ENCODE results near the gene MCOLN1.

The MCOLN1 gene

DNA sequence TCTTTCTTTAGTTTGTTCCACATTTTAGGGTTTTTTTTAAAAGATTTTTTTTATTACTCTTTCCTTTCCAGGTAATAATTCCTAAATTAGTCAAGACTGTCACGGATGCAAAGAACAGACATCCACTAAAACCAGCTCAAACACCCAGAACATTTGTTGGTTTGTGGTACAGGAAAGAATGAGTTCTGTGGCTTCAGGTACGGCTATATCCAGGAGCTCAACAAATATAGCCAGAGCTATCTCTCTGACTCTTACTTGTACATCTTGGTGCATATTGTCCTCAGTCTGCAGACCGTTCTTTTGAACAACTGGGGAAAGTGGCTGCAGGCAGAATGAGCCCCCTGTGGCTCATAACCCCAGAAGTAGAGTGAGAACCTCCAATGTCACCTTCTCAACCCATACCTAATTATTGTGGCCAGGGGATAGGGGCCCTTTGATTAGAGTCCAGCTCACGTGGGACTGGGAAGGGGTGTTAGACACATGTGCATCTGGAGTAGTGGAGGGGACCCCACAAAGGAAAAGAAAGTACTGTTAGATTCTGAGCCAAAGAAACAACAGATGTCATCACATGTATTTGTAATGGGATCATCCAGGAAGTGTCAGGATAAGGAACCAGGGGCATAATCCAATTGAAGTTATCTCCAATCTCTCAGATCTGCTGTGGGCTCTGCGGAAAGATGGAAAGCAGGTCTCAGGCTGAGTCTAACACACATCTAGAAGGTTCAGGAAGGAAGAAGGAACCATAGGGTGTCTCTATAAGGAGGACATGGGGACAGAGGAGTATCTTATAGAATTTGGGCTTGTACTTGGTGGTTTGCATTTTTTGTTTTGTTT, 8.4 kb upstream of the MCOLN1 start:
- peaks cover 8% of the 10 kb centered on the region for H3K27me3 Mint-ChIP-seq
- no peak overlapping the region for H3K27ac Mint-ChIP-seq
- H3K4me1 Mint-ChIP-seq (ENCODE audit: low read depth) = peaks cover 16% of the 10 kb centered on the region
- no peaks in the 10 kb centered on the region for H3K36me3 Mint-ChIP-seq (ENCODE audit: low read depth)
- no peak overlapping the region for H3K4me3 Mint-ChIP-seq
- H3K9me3 Mint-ChIP-seq = no peaks in the 10 kb centered on the region

DNA sequence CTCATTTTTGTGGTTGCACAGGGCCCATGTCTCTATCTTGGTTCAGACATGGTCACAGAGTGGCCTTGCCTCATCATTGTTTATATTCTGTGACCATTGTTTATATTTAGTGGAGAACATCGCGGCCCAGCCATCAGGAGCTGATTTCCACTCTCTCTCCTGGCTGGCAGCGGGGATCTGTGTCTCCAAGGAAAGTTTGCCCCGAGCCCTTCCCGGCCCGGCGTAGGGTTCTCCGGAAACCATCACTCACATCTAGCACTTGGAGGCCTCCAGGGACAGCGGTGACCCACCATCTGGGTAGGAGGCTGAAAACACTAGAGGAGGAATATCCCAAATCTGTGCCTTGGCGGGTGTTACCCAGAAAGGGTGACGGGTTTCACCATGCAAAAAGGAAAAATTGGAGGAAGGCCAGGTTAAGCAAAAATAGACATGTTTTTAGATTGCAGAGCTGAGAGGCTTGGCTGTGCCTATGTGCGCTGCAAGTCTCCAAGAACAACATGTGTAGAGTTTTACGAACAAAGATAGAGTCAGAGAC, 7.2 kb upstream of the MCOLN1 start:
- Mint-ChIP-seq H3K36me3 (ENCODE audit: low read depth) (no peaks in the 10 kb centered on the region), H3K4me3 (peak overlapping the region; percentile 90), H3K27ac (peak overlapping the region; percentile 99), H3K9me3 (no peaks in the 10 kb centered on the region), H3K27me3 (peaks cover 3% of the 10 kb centered on the region), H3K4me1 (ENCODE audit: low read depth) (peaks cover 16% of the 10 kb centered on the region)

DNA sequence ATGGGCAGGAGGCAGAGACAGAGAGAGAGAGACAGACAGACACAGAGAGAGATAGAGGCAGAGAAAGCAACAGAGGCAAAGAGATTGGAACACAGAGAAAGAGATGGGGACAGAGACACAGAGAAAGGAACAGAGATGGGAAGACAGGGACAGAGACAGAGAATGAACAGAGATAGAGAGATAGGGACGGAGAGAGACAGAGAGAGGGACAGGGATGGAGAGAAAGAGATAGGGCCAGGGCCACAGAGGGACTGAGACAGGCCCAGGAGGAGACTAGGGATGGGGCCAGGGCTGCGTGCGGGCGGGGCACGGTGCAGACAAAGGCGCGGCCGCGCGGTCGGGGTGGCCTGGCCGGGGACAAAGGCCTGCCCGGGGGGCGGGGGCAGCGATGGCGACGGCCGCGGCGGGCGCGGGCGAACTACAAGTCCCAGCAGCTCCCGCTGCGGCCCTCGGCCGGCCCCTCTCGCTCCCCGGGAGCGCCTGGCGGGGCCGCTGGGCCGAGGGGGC, 6.7 kb upstream of the MCOLN1 start, which contains the start of gene ZNF358:
TSS of gene ZNF358 (plus strand) at position 459 of the 507 bp plus-strand sequence. CDS start 3,140 bp downstream, outside the sequence.
- Mint-ChIP-seq H3K27ac (peak within 1 kb of the TSS; percentile 99), H3K36me3 (ENCODE audit: low read depth) (no peaks in the 10 kb centered on the region), H3K4me3 (peak within 1 kb of the TSS; percentile 90), H3K9me3 (no peaks in the 10 kb centered on the region), H3K4me1 (ENCODE audit: low read depth) (peaks cover 16% of the 10 kb centered on the region), H3K27me3 (no peaks in the 10 kb centered on the region)

DNA sequence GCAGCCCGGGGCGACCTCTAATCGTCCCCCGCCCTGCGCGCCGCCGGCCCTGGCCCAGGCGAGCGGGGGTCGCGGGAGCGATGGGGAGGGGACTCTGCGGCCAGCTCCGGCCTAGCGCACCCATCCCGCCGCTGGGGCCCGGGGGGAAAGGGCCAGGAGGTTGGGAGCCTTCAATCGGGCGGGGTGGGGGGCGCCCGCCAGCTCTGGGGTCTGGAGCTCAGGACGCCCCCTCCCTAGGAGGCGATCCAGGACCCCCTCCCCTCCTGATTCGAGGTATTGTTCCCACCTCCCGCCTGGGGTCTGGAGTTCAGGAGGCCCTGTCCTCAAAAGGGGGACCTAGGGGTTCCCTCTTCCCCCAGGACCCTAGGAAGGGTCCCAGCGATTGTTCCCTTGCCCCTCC, 6.1 kb upstream of the MCOLN1 start:
- Mint-ChIP-seq H3K4me3 (peak overlapping the region; percentile 77), H3K27ac (peak overlapping the region; percentile 79), H3K4me1 (ENCODE audit: low read depth) (peaks cover 16% of the 10 kb centered on the region), H3K36me3 (ENCODE audit: low read depth) (no peaks in the 10 kb centered on the region), H3K27me3 (no peaks in the 10 kb centered on the region), H3K9me3 (no peaks in the 10 kb centered on the region)

DNA sequence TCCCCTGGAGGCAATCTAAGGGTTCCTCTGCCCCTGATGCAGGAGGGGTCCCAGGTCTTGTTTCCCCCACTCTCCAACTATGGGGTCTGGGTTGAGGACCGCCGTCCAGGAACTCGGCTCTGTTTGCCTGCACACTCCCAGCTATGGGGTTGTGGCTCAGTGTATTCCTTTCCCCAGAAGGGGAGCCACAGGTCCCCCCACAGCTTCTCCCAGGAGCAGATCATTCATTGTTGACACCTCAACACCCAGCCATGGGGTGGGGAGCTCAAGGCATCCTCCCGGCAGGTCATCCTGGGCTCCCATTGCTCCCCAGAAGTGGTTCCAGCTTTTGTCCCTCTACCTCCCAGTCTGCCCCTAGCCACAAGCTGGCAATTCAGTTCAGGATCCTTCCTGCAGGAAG, 5.5 kb upstream of the MCOLN1 start:
- Mint-ChIP-seq H3K4me1 (ENCODE audit: low read depth) (peaks cover 19% of the 10 kb centered on the region), H3K9me3 (no peaks in the 10 kb centered on the region), H3K27ac (peak overlapping the region; percentile 79), H3K4me3 (peak overlapping the region; percentile 77), H3K36me3 (ENCODE audit: low read depth) (no peaks in the 10 kb centered on the region), H3K27me3 (no peaks in the 10 kb centered on the region)

DNA sequence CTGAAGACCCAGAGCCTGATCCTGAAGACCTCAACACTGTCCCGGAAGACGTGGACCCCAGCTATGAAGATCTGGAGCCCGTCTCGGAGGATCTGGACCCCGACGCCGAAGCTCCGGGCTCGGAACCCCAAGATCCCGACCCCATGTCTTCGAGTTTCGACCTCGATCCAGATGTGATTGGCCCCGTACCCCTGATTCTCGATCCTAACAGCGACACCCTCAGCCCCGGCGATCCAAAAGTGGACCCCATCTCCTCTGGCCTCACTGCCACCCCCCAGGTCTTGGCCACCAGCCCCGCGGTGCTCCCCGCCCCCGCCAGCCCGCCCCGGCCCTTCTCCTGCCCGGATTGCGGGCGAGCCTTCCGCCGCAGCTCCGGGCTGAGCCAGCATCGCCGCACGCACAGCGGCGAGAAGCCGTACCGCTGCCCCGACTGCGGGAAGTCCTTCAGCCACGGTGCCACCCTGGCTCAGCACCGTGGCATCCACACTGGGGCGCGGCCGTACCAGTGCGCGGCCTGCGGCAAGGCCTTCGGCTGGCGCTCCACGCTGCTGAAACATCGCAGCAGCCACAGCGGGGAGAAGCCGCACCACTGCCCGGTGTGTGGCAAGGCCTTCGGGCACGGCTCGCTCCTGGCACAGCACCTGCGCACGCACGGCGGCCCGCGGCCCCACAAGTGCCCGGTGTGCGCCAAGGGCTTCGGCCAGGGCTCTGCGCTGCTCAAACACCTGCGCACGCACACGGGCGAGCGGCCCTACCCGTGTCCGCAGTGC, 2.9 kb upstream of the MCOLN1 start:
- H3K9me3 Mint-ChIP-seq = no peaks in the 10 kb centered on the region
- no peak overlapping the region for H3K4me3 Mint-ChIP-seq
- H3K27me3 Mint-ChIP-seq = no peaks in the 10 kb centered on the region
- H3K4me1 Mint-ChIP-seq (ENCODE audit: low read depth) = peaks cover 29% of the 10 kb centered on the region
- H3K36me3 Mint-ChIP-seq (ENCODE audit: low read depth) = no peaks in the 10 kb centered on the region
- no peak overlapping the region for H3K27ac Mint-ChIP-seq

DNA sequence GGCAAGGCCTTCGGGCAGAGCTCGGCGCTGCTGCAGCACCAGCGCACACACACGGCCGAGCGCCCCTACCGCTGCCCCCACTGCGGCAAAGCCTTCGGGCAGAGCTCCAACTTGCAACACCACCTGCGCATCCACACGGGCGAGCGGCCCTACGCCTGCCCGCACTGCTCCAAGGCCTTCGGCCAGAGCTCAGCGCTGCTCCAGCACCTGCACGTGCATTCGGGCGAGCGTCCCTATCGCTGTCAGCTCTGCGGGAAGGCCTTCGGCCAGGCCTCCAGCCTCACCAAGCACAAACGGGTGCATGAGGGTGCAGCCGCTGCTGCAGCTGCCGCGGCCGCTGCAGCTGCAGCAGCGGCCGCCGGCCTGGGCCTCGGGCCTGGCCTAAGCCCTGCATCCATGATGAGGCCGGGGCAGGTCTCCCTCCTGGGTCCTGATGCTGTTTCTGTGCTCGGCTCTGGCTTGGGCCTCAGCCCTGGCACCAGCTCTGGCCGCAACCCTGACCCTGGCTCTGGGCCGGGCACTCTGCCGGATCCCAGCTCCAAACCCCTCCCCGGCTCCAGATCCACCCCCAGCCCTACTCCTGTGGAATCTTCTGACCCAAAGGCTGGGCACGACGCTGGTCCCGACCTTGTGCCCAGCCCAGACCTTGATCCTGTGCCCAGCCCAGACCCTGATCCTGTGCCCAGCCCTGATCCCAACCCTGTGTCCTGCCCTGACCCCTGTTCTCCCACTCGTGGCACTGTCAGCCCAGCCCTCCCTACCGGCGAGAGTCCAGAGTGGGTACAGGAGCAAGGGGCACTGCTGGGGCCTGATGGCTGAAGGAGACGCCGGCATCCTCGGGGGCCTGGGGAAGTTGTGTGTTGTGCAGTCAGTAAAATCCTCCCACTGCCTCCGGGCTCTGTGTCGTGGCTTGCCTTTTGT, 2.0 kb upstream of the MCOLN1 start:
- no peaks in the 10 kb centered on the region for H3K9me3 Mint-ChIP-seq
- H3K4me1 Mint-ChIP-seq (ENCODE audit: low read depth) = peaks cover 25% of the 10 kb centered on the region
- no peak overlapping the region for H3K27ac Mint-ChIP-seq
- H3K36me3 Mint-ChIP-seq (ENCODE audit: low read depth) = no peaks in the 10 kb centered on the region
- no peak overlapping the region for H3K4me3 Mint-ChIP-seq
- H3K27me3 Mint-ChIP-seq = no peaks in the 10 kb centered on the region

DNA sequence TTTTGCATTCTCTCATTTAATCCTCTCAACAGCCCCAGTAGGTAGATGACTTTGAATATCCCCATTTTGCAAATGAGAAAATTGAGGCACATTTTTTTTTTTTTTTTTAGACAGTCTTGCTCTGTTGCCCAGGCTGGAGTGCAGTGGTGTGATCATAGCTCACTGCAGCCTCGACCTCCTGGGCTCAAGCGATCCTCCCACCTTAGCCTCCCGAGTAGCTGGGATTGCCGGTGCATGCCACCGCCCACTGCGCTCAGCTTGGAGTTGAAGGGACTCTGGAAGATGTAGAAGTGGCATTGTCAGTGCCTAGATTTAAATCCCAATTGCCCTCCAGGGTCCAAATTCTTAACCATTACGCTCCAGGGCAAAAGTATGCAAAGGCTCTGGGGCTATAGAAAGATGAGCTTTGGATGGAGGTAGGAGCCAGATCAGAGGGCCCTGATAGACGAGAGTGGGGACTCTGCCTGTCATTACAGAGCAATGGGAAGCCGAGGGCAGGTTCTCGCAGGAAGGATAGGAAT, 813 bp upstream of the MCOLN1 start:
- peaks cover 20% of the 10 kb centered on the region for H3K4me1 Mint-ChIP-seq (ENCODE audit: low read depth)
- no peaks in the 10 kb centered on the region for H3K9me3 Mint-ChIP-seq
- H3K27me3 Mint-ChIP-seq = no peaks in the 10 kb centered on the region
- H3K36me3 Mint-ChIP-seq (ENCODE audit: low read depth) = no peaks in the 10 kb centered on the region
- peak overlapping the region; percentile 79 for H3K27ac Mint-ChIP-seq
- peak overlapping the region; percentile 84 for H3K4me3 Mint-ChIP-seq

DNA sequence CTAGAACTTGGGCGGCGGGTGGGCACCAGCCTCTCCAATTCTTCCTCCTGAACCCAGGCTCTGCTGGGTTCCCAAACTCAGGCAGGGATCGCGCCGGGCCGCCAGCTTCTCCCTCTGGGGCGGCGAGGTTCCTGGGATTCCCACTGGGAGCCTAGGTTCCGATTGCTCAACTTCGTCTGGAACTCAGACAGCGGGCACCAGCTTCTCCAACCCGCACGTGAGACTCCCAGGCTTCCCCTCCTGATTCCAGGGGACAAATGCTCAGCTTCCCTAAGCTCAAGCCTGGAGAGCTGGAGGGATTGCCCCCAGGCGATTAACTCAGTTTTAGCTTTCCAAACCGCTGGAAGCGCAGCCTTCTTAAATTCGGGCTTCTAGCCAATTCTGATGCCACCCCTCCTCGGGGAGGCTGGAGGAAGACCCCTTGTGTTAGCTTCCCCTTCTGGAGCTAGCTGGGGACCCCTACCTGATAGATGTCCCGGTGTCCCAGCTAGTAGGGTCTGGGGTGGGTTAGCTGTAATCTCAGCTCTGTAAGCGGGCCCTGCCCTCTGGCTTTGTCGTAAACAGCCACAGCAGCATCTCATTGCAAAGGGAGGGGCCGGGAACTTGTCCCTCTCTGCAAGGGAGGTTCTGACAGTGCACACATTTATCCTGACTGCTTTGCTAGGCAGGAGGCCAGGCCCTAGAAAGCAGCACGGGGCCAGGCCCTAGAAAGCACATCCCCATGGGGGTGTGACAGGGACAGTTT, 671 bp downstream of the MCOLN1 start:
- Mint-ChIP-seq H3K27ac (no peak overlapping the region), H3K36me3 (ENCODE audit: low read depth) (no peaks in the 10 kb centered on the region), H3K9me3 (no peaks in the 10 kb centered on the region), H3K4me1 (ENCODE audit: low read depth) (peaks cover 13% of the 10 kb centered on the region), H3K27me3 (no peaks in the 10 kb centered on the region), H3K4me3 (peak overlapping the region; percentile 84)

DNA sequence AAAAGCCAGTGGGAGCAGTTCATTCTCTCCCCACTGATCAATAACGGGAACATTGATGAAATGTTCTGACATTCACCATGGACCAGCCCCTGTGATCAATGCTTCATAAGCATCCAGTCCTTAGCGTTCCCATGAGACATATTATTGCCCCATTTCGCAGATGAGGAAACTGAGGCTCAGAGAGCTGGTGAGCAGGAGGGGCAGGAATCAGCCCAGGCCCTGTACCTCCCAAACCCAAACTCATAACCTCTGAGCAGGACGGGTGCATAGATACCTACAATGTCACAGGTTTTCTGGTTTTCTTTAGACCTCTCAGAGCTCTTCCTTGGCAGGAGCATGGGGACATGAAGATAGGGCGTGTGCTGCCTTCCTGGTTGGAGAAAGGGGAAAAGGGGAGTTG, 2.1 kb downstream of the MCOLN1 start:
- H3K4me3 Mint-ChIP-seq = no peak overlapping the region
- no peaks in the 10 kb centered on the region for H3K27me3 Mint-ChIP-seq
- H3K36me3 Mint-ChIP-seq (ENCODE audit: low read depth) = no peaks in the 10 kb centered on the region
- peaks cover 13% of the 10 kb centered on the region for H3K4me1 Mint-ChIP-seq (ENCODE audit: low read depth)
- no peak overlapping the region for H3K27ac Mint-ChIP-seq
- H3K9me3 Mint-ChIP-seq = no peaks in the 10 kb centered on the region

DNA sequence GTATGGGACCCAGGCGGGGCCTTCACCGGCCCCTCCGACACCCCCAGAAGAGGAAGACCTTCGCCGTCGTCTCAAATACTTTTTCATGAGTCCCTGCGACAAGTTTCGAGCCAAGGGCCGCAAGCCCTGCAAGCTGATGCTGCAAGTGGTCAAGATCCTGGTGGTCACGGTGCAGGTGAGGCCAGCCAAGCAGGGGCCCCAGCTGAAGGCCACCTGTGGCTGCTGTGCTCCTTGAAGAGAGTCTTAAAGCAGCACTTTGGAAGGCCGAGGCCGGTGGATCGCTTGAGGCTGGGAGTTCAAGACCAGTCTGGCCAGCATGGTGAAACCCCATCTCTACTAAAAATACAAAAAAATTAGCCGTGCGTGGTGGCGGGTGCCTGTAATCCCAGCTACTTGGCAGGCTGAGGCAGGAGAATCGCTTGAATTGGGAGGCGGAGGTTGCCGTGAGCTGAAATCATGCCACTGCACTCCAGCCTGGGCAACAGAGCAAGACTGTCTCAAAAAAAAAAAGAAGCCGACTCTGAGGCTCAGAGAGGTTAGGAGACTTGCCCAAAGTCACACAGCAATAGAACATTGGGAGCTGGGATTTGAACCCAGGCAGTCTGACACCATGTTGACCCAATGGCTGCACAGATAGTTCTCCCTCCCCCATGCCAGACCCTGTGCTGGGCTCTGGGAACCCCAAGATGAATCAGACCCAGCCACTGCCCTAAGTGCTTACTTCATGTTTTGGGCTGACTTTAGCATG, 2.7 kb downstream of the MCOLN1 start:
- Mint-ChIP-seq H3K27me3 (no peaks in the 10 kb centered on the region), H3K36me3 (ENCODE audit: low read depth) (peaks cover under 1% of the 10 kb centered on the region), H3K9me3 (no peaks in the 10 kb centered on the region), H3K4me1 (ENCODE audit: low read depth) (peaks cover 13% of the 10 kb centered on the region), H3K4me3 (no peak overlapping the region), H3K27ac (no peak overlapping the region)

DNA sequence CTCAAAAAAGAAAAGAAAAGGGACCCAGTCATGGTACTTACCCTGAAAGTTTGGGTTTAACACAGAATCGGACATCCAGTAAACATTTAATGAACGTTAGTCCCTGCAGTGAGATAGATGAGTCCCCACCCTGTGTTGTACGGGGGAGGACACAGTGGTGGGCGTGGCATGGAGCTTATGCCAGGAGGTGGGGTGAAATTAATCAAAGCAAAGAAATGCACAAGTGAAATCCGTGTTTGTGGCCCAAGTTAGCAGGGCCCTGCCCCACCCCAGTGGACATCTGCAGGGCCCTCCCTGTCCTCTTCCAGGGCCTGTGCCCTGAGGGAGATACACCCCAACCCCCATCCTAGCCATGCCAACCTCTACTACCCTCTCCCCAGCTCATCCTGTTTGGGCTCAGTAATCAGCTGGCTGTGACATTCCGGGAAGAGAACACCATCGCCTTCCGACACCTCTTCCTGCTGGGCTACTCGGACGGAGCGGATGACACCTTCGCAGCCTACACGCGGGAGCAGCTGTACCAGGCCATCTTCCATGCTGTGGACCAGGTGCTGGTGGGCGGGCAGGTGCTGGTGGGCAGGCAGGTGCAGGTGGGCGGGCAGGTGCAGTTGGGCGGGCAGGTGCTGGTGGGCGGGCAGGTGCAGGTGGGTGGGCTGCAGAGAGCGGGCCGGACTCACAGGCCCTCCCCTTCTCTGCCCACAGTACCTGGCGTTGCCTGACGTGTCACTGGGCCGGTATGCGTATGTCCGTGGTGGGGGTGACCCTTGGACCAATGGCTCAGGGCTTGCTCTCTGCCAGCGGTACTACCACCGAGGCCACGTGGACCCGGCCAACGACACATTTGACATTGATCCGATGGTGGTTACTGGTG, 3.9 kb downstream of the MCOLN1 start:
- H3K27ac Mint-ChIP-seq = no peak overlapping the region
- H3K4me3 Mint-ChIP-seq = no peak overlapping the region
- no peaks in the 10 kb centered on the region for H3K9me3 Mint-ChIP-seq
- H3K4me1 Mint-ChIP-seq (ENCODE audit: low read depth) = peaks cover 13% of the 10 kb centered on the region
- no peaks in the 10 kb centered on the region for H3K27me3 Mint-ChIP-seq
- H3K36me3 Mint-ChIP-seq (ENCODE audit: low read depth) = peaks cover 4% of the 10 kb centered on the region

All from stimulated activated naive CD8-positive, alpha-beta T cell treated with anti-CD3 and anti-CD28 coated beads, Interleukin-15, Interleukin-2, amounts not matched to agents 100 ng/mL and 50 ng/mL, for 24 hours (primary cell).